GM18867 (cell line): ENCODE results near the gene MLLT10.

Source experiments
- ATAC-seq: cut with Tn5 transposase; IDR thresholded peaks from one replicate; pipeline ENCODE4 v1.9.1; 2021; ENCODE audit warnings: mild to moderate bottlenecking, moderate library complexity; ENCODE audit not compliant: unreplicated experiment

Gene MLLT10

GRCh38 chr10:21759232-21759631, 225.2 kb downstream of the MLLT10 start:
- ATAC-seq: no peak

GRCh38 chr10:21760332-21760731, 226.3 kb downstream of the MLLT10 start:
- no peak for ATAC-seq

- ATAC-seq: no peak
Measured at GRCh38 chr10:21764466-21765189, 230.6 kb downstream of the MLLT10 start.

DNA sequence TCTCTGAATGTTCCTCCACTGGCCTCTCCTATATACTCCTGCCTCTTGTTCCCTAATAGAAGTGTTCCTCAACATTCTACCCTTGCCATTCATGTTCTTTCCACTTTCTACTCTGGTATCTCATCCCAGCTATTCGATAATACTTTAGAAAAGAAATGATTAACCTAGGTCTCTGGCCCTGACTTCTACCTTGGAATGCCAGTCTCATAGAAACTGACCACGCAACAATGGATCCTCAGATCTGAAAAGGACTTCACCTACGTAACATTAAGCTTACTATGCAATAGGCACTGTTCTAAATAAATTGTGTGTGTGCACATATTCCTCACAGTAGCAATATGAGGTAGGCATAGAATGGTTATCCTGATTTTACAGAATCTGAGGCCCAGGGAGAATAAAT, 235.0 kb downstream of the MLLT10 start:
- ATAC-seq: no peak

- no peak for ATAC-seq
Measured at GRCh38 chr10:21771219-21771618, 237.2 kb downstream of the MLLT10 start.

- no peak for ATAC-seq
Measured at GRCh38 chr10:21776883-21777282, 242.9 kb downstream of the MLLT10 start.

DNA sequence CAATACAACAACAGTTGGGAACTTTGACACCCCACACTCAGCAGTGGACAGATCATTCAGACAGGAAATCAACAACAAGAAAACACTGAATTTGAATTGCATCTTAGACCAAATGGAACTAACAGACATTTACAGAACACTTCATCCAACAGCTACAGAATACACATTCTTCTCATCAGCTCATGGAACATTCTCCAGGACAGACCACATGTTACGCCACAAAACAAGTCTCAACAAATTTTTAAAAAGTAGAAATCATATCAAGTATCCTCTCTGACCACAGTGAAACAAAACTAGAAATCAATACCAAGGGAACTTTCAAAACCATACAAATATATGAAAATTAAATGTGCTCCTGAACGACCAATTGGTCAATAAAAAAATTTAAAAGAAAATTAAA, 257.2 kb downstream of the MLLT10 start:
- no peak for ATAC-seq
